ENCODE results near the gene FANCC.

Gene FANCC

DNA sequence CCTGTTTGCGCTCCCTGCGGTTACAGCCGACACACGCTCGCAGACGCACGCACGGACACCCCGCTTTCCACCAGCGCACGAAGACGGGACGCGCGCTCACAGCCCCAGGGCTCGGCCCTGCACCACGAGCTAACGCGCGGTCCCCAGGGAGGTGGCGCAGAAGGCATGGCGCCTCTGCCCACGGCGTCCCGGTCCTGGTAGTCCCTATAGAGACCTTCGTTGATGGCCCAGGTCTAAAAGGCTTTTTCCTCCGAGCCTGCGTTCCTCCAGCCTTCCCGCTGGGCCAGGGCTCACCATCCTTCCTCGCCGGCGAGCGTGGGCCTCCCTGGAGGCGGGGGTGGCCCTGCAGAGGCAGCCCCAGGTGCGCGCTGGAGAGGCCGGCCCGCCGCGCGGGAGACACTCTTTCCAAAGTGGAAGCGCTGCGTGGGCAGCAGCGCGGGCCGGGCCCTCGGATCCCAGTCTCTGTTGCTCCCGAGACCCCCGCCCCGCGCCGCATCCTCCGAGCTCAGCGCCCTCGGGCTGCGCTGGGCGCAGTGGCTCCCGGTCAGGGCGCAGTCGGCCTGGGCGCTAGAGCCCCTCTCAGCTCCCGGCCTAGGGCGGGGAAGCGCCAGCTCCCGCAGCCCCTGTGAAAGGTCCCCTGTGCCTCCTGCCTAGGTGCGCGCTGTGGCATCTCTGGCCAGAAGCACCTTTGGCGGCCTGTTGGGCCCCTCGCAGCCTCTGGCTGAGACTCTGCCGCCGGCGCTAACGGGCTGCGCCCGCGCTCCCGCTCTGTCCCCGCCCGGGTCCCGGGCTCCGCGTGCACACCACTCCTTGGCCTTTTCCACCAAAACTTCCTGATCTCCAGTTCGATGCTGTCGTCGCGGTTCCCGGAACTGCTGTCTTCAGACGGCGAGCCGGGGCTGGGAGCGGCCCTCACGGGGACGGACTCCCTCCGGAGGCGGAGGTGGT lies 31.9 kb upstream of the FANCC start:
- Histone ChIP-seq H3K4me3 (ENCODE audit: low read depth in 1 of 5, low read length in 5 of 5) (peak overlapping the region in 4 of 5 donors; percentile 11 to 37 (median 34)), H3K9ac (ENCODE audit: low read length in 5 of 5) (no peak overlapping the region), H3K27ac (ENCODE audit: low read depth, low read length) (no peak overlapping the region), H3K9me3 (ENCODE audit: control insufficient read depth in 5 of 5, low read length in 5 of 5) (no peaks in the 10 kb centered on the region), H3K27me3 (ENCODE audit: control insufficient read depth in 5 of 5, insufficient read depth in 4 of 5, low read length in 5 of 5) (peaks cover 14 to 29% (median 17%) of the 10 kb centered on the region in 5 donors), H3K36me3 (ENCODE audit: control insufficient read depth in 5 of 5, insufficient read depth in 5 of 5, low read length in 5 of 5) (no peaks in the 10 kb centered on the region), H3K4me1 (ENCODE audit: control insufficient read depth in 5 of 5, insufficient read depth in 5 of 5, low read length in 5 of 5) (peaks cover 0 to 16% (median 10%) of the 10 kb centered on the region in 5 donors)

DNA sequence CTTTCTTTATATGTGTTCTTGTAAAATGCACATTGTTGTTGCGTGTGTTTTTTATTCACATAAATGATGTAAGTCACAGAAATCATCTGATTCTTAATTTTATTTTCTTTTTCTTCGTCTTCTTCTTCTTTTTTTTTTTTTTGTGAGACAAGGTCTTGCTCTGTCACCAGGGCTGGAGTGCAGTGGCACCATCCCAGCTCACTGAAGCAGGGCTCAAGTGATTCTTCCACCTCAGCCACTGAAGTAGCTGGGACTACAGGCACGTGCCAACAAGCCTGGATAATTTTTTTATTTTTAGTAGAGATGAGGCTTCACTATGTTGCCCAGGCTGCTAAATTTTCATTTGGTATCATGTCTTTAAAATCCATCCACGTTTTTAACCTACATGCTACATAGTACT lies 28.5 kb upstream of the FANCC start:
- peaks cover 13 to 25% (median 15%) of the 10 kb centered on the region in 5 donors for H3K27me3 ChIP-seq (ENCODE audit: control insufficient read depth in 5 of 5, insufficient read depth in 4 of 5, low read length in 5 of 5)
- no peaks in the 10 kb centered on the region for H3K9me3 ChIP-seq (ENCODE audit: control insufficient read depth in 5 of 5, low read length in 5 of 5)
- no peak overlapping the region for H3K4me3 ChIP-seq (ENCODE audit: low read depth in 1 of 5, low read length in 5 of 5)
- H3K36me3 ChIP-seq (ENCODE audit: control insufficient read depth in 5 of 5, insufficient read depth in 5 of 5, low read length in 5 of 5) = no peaks in the 10 kb centered on the region
- H3K9ac ChIP-seq (ENCODE audit: low read length in 5 of 5) = no peak overlapping the region
- H3K4me1 ChIP-seq (ENCODE audit: control insufficient read depth in 5 of 5, insufficient read depth in 5 of 5, low read length in 5 of 5) = peaks cover 0 to 16% (median 10%) of the 10 kb centered on the region in 5 donors
- no peak overlapping the region for H3K27ac ChIP-seq (ENCODE audit: low read depth, low read length)

DNA sequence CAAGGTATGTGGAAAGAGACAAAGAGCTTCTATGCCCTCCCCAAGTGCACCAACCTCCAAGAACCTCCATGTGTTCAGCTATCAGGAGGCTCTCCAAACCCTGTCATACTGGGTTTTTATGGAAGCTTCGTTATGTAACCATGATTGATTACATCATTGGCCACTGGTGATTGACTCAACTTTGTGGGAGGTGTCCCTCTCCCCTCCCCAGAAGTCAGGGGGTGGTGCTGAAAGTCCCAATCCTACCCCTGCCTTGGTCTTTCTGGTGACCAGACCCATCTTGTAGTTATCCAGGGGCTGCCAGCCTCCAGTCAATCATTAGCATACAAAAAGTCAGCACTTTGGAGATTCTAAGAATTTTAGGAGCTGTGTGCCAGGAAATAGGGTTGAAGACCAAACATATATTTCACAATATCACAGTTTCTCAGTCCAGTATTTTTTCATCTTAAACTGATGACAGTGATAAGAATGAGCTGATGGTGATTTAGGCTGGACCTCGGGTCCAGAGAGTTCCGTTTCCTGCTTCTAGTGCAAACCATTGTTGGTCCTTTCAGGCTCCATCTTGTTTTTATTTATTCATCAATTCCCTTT lies 27.3 kb upstream of the FANCC start:
- Histone ChIP-seq H3K4me3 (ENCODE audit: low read depth in 1 of 5, low read length in 5 of 5) (no peak overlapping the region), H3K36me3 (ENCODE audit: control insufficient read depth in 5 of 5, insufficient read depth in 5 of 5, low read length in 5 of 5) (no peaks in the 10 kb centered on the region), H3K27ac (ENCODE audit: low read depth, low read length) (no peak overlapping the region), H3K9me3 (ENCODE audit: control insufficient read depth in 5 of 5, low read length in 5 of 5) (no peaks in the 10 kb centered on the region), H3K4me1 (ENCODE audit: control insufficient read depth in 5 of 5, insufficient read depth in 5 of 5, low read length in 5 of 5) (peaks cover 0 to 14% (median 10%) of the 10 kb centered on the region in 5 donors), H3K9ac (ENCODE audit: low read length in 5 of 5) (no peak overlapping the region), H3K27me3 (ENCODE audit: control insufficient read depth in 5 of 5, insufficient read depth in 4 of 5, low read length in 5 of 5) (peaks cover 7 to 18% (median 9%) of the 10 kb centered on the region in 5 donors)

DNA sequence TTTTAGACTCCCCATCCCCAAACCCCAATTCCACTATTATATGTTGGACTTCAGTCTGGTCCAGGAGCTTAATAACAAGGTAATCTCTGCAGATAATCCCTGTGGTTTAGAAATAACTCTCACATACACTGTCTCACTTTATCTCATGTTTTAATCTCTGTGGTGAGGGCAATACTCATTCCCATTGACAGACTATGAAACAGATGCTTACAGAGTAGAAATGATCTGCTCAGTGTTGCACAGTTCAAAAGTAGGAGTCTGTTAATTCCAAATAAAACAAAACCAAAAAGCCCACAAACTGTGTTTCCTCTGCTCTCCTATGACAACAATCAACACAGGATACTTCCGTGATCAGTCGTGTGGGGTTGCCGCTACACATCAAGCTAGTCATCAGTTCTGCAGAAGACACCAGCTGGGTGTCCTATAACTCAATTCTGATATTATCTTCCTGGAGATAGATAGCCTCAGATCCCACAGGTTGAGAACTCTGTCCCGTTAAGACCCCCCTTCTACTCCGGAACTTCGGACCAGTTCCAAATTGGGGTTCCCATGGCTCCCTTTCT lies 26.3 kb upstream of the FANCC start:
- H3K27me3 ChIP-seq (ENCODE audit: control insufficient read depth in 5 of 5, insufficient read depth in 4 of 5, low read length in 5 of 5) = peaks cover 0 to 7% (median 0%) of the 10 kb centered on the region in 5 donors
- H3K4me1 ChIP-seq (ENCODE audit: control insufficient read depth in 5 of 5, insufficient read depth in 5 of 5, low read length in 5 of 5) = peaks cover 0 to 6% (median under 1%) of the 10 kb centered on the region in 5 donors
- no peak overlapping the region for H3K4me3 ChIP-seq (ENCODE audit: low read depth in 1 of 5, low read length in 5 of 5)
- H3K27ac ChIP-seq (ENCODE audit: low read depth, low read length) = no peak overlapping the region
- no peaks in the 10 kb centered on the region for H3K9me3 ChIP-seq (ENCODE audit: control insufficient read depth in 5 of 5, low read length in 5 of 5)
- H3K36me3 ChIP-seq (ENCODE audit: control insufficient read depth in 5 of 5, insufficient read depth in 5 of 5, low read length in 5 of 5) = no peaks in the 10 kb centered on the region
- H3K9ac ChIP-seq (ENCODE audit: low read length in 5 of 5) = no peak overlapping the region

DNA sequence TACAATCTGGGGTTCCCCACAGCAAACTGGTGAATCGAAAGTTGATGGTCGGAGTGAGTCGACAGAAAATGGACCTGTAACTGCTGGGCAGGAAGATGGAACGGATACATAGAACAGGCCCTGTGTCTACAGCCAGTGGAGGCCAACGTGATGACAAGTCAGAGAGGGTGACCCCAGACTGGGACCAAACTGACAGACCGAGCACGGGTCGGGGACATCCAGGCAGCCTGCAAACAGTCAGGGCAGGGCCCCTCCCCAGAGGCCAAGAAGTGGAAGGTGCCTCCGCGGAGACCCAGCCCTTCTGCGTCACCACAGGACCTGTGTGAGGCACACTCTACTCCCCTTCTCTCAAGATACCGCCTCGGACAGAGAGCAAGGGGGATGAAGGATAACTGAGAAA lies 25.1 kb upstream of the FANCC start:
- Histone ChIP-seq H3K4me1 (ENCODE audit: control insufficient read depth in 5 of 5, insufficient read depth in 5 of 5, low read length in 5 of 5) (peaks cover 0 to 6% (median 0%) of the 10 kb centered on the region in 5 donors), H3K9me3 (ENCODE audit: control insufficient read depth in 5 of 5, low read length in 5 of 5) (peaks cover 0 to 3% (median 0%) of the 10 kb centered on the region in 5 donors), H3K27ac (ENCODE audit: low read depth, low read length) (no peak overlapping the region), H3K9ac (ENCODE audit: low read length in 5 of 5) (no peak overlapping the region), H3K4me3 (ENCODE audit: low read depth in 1 of 5, low read length in 5 of 5) (no peak overlapping the region), H3K27me3 (ENCODE audit: control insufficient read depth in 5 of 5, insufficient read depth in 4 of 5, low read length in 5 of 5) (peaks cover 0 to under 1% (median 0%) of the 10 kb centered on the region in 5 donors), H3K36me3 (ENCODE audit: control insufficient read depth in 5 of 5, insufficient read depth in 5 of 5, low read length in 5 of 5) (no peaks in the 10 kb centered on the region)

DNA sequence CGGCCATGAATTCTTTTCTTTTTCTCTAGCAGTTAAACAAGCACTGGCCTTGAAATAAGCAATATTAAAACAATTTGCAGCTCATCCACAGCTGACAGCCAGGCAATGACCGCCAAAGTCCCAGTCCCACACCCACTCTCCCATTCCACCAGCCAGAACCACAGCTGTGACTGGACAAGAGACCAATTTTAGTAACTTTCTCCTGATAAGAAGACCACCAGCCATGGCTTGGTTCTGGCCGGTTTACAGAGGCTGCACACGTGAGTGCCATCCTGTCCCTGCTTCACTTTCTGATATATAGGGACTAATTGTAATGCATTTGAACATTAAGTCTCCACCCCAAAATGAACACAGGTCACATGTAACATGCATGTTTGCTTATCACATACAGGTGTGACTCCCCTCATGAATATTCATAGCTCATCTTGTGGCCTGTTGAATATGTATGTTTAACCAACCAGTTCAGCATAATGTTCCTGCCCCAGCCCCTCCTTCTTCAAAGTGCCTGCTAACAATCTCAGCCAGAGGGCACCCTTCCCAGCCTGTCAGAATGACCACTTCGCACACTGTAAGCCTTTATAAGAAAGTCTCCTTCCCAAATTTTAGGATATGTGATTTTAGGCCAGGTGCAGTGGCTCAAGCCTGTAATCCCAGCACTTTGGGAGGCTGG lies 23.9 kb upstream of the FANCC start:
- no peaks in the 10 kb centered on the region for H3K36me3 ChIP-seq (ENCODE audit: control insufficient read depth in 5 of 5, insufficient read depth in 5 of 5, low read length in 5 of 5)
- no peaks in the 10 kb centered on the region for H3K27me3 ChIP-seq (ENCODE audit: control insufficient read depth in 5 of 5, insufficient read depth in 4 of 5, low read length in 5 of 5)
- H3K9me3 ChIP-seq (ENCODE audit: control insufficient read depth in 5 of 5, low read length in 5 of 5) = peaks cover 0 to 3% (median 0%) of the 10 kb centered on the region in 5 donors
- no peak overlapping the region for H3K4me3 ChIP-seq (ENCODE audit: low read depth in 1 of 5, low read length in 5 of 5)
- no peak overlapping the region for H3K9ac ChIP-seq (ENCODE audit: low read length in 5 of 5)
- no peak overlapping the region for H3K27ac ChIP-seq (ENCODE audit: low read depth, low read length)
- peaks cover 0 to 6% (median 0%) of the 10 kb centered on the region in 5 donors for H3K4me1 ChIP-seq (ENCODE audit: control insufficient read depth in 5 of 5, insufficient read depth in 5 of 5, low read length in 5 of 5)

DNA sequence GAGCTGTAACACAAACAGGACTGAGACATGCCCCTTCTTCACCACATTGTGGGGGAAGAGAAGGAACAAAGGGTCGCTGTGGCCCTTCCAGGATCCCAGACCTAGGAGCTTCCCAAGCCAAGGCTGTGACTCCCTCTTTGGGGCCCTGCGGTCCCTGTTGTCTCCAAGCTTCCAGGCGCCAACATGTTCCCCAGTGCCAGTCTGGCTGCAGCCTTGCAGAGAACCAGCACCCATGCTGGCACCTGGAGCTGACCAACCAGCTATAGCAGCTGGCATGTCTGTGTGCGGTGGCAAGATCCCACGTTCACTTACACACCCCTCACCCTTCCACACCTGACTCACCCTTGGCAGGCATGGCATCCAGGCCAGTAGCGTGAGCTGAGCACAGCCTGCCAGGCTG lies 20.7 kb upstream of the FANCC start:
- Histone ChIP-seq H3K4me1 (ENCODE audit: control insufficient read depth in 5 of 5, insufficient read depth in 5 of 5, low read length in 5 of 5) (peaks cover 0 to 6% (median under 1%) of the 10 kb centered on the region in 5 donors), H3K36me3 (ENCODE audit: control insufficient read depth in 5 of 5, insufficient read depth in 5 of 5, low read length in 5 of 5) (no peaks in the 10 kb centered on the region), H3K9ac (ENCODE audit: low read length in 5 of 5) (no peak overlapping the region), H3K4me3 (ENCODE audit: low read depth in 1 of 5, low read length in 5 of 5) (no peak overlapping the region), H3K9me3 (ENCODE audit: control insufficient read depth in 5 of 5, low read length in 5 of 5) (peaks cover 0 to 3% (median 0%) of the 10 kb centered on the region in 5 donors), H3K27ac (ENCODE audit: low read depth, low read length) (no peak overlapping the region), H3K27me3 (ENCODE audit: control insufficient read depth in 5 of 5, insufficient read depth in 4 of 5, low read length in 5 of 5) (no peaks in the 10 kb centered on the region)

DNA sequence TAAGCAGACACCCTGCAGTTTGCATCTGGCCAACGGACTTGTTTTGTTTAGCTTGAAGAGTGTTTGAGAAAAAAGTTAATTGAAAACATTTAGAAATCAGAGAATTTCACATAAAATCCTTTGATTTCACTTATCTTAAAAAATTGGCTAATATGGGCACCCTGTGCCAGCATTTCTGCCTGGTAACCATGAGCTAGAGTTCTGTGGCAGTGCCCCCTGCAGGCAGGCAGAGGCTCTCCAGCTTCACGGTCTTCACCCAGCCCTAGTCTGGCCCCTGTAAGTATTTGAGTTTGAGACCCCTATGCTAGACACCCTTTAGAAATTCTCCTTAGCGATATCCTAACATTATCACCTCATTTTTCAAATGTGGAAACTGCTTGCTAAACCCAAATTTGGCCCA lies 18.8 kb upstream of the FANCC start:
- H3K36me3 ChIP-seq (ENCODE audit: control insufficient read depth in 5 of 5, insufficient read depth in 5 of 5, low read length in 5 of 5) = no peaks in the 10 kb centered on the region
- no peak overlapping the region for H3K27ac ChIP-seq (ENCODE audit: low read depth, low read length)
- H3K9ac ChIP-seq (ENCODE audit: low read length in 5 of 5) = no peak overlapping the region
- no peak overlapping the region for H3K4me3 ChIP-seq (ENCODE audit: low read depth in 1 of 5, low read length in 5 of 5)
- peaks cover 0 to 12% (median 4%) of the 10 kb centered on the region in 5 donors for H3K4me1 ChIP-seq (ENCODE audit: control insufficient read depth in 5 of 5, insufficient read depth in 5 of 5, low read length in 5 of 5)
- H3K9me3 ChIP-seq (ENCODE audit: control insufficient read depth in 5 of 5, low read length in 5 of 5) = peaks cover 0 to 3% (median 0%) of the 10 kb centered on the region in 5 donors
- H3K27me3 ChIP-seq (ENCODE audit: control insufficient read depth in 5 of 5, insufficient read depth in 4 of 5, low read length in 5 of 5) = no peaks in the 10 kb centered on the region

DNA sequence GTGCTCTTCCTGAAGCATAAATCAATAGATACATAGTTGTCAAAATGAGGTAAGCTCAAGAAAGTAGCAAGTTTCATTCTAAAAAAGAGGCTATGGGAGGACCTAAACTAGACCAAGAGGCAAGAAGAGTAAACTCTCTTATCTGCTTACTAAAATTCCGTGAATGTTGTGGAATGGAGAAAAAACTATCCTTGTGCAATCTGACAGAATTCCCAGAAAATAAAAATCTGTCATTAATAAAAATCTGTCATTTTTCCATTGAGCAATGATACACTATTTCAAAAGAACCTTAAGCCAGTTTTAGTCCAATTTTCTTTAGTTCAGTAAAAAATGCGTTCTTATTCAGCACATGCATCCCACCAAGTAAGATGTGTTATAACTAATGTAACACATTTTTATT lies 15.9 kb upstream of the FANCC start:
- Histone ChIP-seq H3K4me1 (ENCODE audit: control insufficient read depth in 5 of 5, insufficient read depth in 5 of 5, low read length in 5 of 5) (peaks cover 0 to 12% (median 4%) of the 10 kb centered on the region in 5 donors), H3K27ac (ENCODE audit: low read depth, low read length) (peak overlapping the region; percentile 90), H3K4me3 (ENCODE audit: low read depth in 1 of 5, low read length in 5 of 5) (no peak overlapping the region)

More for the DNA sequence above, 15.9 kb upstream of the FANCC start:
- Histone ChIP-seq H3K27me3 (ENCODE audit: control insufficient read depth in 5 of 5, insufficient read depth in 4 of 5, low read length in 5 of 5) (no peaks in the 10 kb centered on the region), H3K9ac (ENCODE audit: low read length in 5 of 5) (peak overlapping the region in 2 of 5 donors; percentile 38 to 52), H3K9me3 (ENCODE audit: control insufficient read depth in 5 of 5, low read length in 5 of 5) (peaks cover 0 to 3% (median 0%) of the 10 kb centered on the region in 5 donors), H3K36me3 (ENCODE audit: control insufficient read depth in 5 of 5, insufficient read depth in 5 of 5, low read length in 5 of 5) (no peaks in the 10 kb centered on the region)
